HepG2 (cell line): ENCODE results near the gene DYNC1LI2. TPM values are rescaled to one million over a fixed set of nuclear protein-coding genes. Genes with fewer than 3 reads are reported as not detected.
A peak's percentile ranks its signal among the peaks of the same experiment; 100 is the strongest.

Experiments used
- ARHGAP35 ChIP-seq: sonication (generic); formaldehyde crosslinking; IDR thresholded peaks from 2 replicates; pipeline ENCODE4 v1.9.0; 2022; ENCODE audit warnings: mild to moderate bottlenecking, inconsistent platforms, moderate library complexity, missing genetic modification reagents, borderline replicate concordance
- ATF1 ChIP-seq: IDR thresholded peaks from 2 replicates; pipeline ENCODE4 v1.6.1; 2016; ENCODE audit warnings: mild to moderate bottlenecking, control low read depth
- ATF7 ChIP-seq, 2 experiments: fragments of 450-650 bp in 1 of 2; sonication (generic) in 1 of 2; formaldehyde crosslinking in 1 of 2; IDR thresholded peaks; 2 replicates each; pipeline versions ENCODE4 v1.4.0 to v1.6.1; 2016 to 2020; ENCODE audit warnings: antibody characterized with exemption in 1 of 2, mild to moderate bottlenecking in 1 of 2, missing genetic modification reagents in 1 of 2
- RFX1 ChIP-seq: fragments of 450-650 bp; IDR thresholded peaks from 2 replicates; pipeline ENCODE4 v1.6.1; 2017
- SMAD1 ChIP-seq: sonication (generic); formaldehyde crosslinking; IDR thresholded peaks from 2 replicates; pipeline ENCODE4 v1.4.0; 2020; ENCODE audit warnings: missing genetic modification reagents, low read depth, mild to moderate bottlenecking, borderline replicate concordance
- SP140L ChIP-seq: sonication (generic); formaldehyde crosslinking; IDR thresholded peaks from 2 replicates; pipeline ENCODE4 v1.4.0; 2020; ENCODE audit warnings: missing genetic modification reagents, borderline replicate concordance
- SYNCRIP ChIP-seq: fragments of 200-400 bp; formaldehyde crosslinking; IDR thresholded peaks from 2 replicates; pipeline ENCODE4 v1.6.1; 2018; ENCODE audit warnings: mild to moderate bottlenecking, low read depth, low read length; ENCODE audit not compliant: insufficient read depth
- ZNF329 ChIP-seq: sonication (generic); formaldehyde crosslinking; IDR thresholded peaks from 2 replicates; pipeline ENCODE4 v1.9.0; 2021; ENCODE audit warnings: low read depth, mild to moderate bottlenecking, missing genetic modification reagents
- ZNF788 ChIP-seq: sonication (generic); formaldehyde crosslinking; IDR thresholded peaks from 2 replicates; pipeline ENCODE4 v1.5.0; 2020; ENCODE audit warnings: mild to moderate bottlenecking, missing genetic modification reagents, borderline replicate concordance
- polyA plus RNA-seq, 8 experiments: library from polyadenylated mRNA; depleted of rRNA in 3 of 8; stranded (reverse) in 7 of 8; unstranded in 1 of 8; fragments of >200 nt; fragmentation: Illumina TruSeq in 4 of 8; extraction: Trizol in 4 of 8; gene quantifications; 2 replicates each; pipeline versions ENCODE4 v1.2.1 to v1.2.3, GENCODE V29; 2011 to 2016; ENCODE audit warnings: low read depth in 4 of 8, missing spikeins in 1 of 8, mixed read lengths in 1 of 8; ENCODE audit not compliant: insufficient read depth in 1 of 8
- total RNA-seq, 5 experiments: library from RNA; depleted of rRNA; stranded (reverse); fragments of >200 nt; fragmentation: Illumina TruSeq; extraction: Trizol; gene quantifications; 2 replicates each; pipeline ENCODE4 v1.2.3, GENCODE V29; 2016; ENCODE audit warnings: low read depth in 1 of 5
- TF ChIP-seq, protein P1 (sequence below): sonication (generic); formaldehyde crosslinking; IDR thresholded peaks from 2 replicates; pipeline ENCODE4 v1.5.0; 2020; ENCODE audit warnings: mild to moderate bottlenecking, missing genetic modification reagents, borderline replicate concordance
- TF ChIP-seq, protein P2 (sequence below): sonication (generic); formaldehyde crosslinking; IDR thresholded peaks from 2 replicates; pipeline ENCODE4 v1.5.0; 2020; ENCODE audit warnings: mild to moderate bottlenecking, missing genetic modification reagents
- TF ChIP-seq, protein P3 (sequence below): sonication (generic); formaldehyde crosslinking; IDR thresholded peaks from 2 replicates; pipeline ENCODE4 v1.9.0; 2021; ENCODE audit warnings: missing genetic modification reagents, borderline replicate concordance
- TF ChIP-seq, protein P4 (sequence below): sonication (generic); formaldehyde crosslinking; IDR thresholded peaks from 2 replicates; pipeline ENCODE4 v1.4.0; 2020; ENCODE audit warnings: mild to moderate bottlenecking, missing genetic modification reagents

DYNC1LI2 gene
- total and polyA plus RNA-seq, 2 of the 13 experiments (the other 11 are each of a cell fraction or from before 2014, with no cell fraction given) = 65.5 to 135 TPM

- TF ChIP-seq, protein P1, sequence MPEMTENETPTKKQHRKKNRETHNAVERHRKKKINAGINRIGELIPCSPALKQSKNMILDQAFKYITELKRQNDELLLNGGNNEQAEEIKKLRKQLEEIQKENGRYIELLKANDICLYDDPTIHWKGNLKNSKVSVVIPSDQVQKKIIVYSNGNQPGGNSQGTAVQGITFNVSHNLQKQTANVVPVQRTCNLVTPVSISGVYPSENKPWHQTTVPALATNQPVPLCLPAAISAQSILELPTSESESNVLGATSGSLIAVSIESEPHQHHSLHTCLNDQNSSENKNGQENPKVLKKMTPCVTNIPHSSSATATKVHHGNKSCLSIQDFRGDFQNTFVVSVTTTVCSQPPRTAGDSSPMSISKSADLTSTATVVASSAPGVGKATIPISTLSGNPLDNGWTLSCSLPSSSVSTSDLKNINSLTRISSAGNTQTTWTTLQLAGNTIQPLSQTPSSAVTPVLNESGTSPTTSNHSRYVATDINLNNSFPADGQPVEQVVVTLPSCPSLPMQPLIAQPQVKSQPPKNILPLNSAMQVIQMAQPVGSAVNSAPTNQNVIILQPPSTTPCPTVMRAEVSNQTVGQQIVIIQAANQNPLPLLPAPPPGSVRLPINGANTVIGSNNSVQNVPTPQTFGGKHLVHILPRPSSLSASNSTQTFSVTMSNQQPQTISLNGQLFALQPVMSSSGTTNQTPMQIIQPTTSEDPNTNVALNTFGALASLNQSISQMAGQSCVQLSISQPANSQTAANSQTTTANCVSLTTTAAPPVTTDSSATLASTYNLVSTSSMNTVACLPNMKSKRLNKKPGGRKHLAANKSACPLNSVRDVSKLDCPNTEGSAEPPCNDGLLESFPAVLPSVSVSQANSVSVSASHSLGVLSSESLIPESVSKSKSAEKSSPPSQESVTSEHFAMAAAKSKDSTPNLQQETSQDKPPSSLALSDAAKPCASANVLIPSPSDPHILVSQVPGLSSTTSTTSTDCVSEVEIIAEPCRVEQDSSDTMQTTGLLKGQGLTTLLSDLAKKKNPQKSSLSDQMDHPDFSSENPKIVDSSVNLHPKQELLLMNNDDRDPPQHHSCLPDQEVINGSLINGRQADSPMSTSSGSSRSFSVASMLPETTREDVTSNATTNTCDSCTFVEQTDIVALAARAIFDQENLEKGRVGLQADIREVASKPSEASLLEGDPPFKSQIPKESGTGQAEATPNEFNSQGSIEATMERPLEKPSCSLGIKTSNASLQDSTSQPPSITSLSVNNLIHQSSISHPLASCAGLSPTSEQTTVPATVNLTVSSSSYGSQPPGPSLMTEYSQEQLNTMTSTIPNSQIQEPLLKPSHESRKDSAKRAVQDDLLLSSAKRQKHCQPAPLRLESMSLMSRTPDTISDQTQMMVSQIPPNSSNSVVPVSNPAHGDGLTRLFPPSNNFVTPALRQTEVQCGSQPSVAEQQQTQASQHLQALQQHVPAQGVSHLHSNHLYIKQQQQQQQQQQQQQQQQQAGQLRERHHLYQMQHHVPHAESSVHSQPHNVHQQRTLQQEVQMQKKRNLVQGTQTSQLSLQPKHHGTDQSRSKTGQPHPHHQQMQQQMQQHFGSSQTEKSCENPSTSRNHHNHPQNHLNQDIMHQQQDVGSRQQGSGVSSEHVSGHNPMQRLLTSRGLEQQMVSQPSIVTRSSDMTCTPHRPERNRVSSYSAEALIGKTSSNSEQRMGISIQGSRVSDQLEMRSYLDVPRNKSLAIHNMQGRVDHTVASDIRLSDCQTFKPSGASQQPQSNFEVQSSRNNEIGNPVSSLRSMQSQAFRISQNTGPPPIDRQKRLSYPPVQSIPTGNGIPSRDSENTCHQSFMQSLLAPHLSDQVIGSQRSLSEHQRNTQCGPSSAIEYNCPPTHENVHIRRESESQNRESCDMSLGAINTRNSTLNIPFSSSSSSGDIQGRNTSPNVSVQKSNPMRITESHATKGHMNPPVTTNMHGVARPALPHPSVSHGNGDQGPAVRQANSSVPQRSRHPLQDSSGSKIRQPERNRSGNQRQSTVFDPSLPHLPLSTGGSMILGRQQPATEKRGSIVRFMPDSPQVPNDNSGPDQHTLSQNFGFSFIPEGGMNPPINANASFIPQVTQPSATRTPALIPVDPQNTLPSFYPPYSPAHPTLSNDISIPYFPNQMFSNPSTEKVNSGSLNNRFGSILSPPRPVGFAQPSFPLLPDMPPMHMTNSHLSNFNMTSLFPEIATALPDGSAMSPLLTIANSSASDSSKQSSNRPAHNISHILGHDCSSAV (CRISPR knock-in tag) = no peak
- TF ChIP-seq ARHGAP35 (peak; percentile 36; the same call in 1 of the 2 replicates), SP140L (CRISPR knock-in tag) (no peak), SMAD1 (CRISPR knock-in tag) (0 out of 2 replicates have a peak, but pooled peaks have one; percentile 12), ZNF788 (CRISPR knock-in tag) (0 out of 2 replicates have a peak, but pooled peaks have one; percentile 49), ATF1 (CRISPR knock-in tag) (no peak), ATF7 (IDR thresholded peaks at IDR 0.05) (no peak), ATF7 (CRISPR knock-in tag; IDR thresholded peaks at IDR 0.05) (peak; percentile 26; the same call in 1 of the 2 replicates), SYNCRIP (no peak), RFX1 (no peak), ZNF329 (CRISPR knock-in tag) (no peak; the same call in 1 of the 2 replicates)
- TF ChIP-seq, protein P2, sequence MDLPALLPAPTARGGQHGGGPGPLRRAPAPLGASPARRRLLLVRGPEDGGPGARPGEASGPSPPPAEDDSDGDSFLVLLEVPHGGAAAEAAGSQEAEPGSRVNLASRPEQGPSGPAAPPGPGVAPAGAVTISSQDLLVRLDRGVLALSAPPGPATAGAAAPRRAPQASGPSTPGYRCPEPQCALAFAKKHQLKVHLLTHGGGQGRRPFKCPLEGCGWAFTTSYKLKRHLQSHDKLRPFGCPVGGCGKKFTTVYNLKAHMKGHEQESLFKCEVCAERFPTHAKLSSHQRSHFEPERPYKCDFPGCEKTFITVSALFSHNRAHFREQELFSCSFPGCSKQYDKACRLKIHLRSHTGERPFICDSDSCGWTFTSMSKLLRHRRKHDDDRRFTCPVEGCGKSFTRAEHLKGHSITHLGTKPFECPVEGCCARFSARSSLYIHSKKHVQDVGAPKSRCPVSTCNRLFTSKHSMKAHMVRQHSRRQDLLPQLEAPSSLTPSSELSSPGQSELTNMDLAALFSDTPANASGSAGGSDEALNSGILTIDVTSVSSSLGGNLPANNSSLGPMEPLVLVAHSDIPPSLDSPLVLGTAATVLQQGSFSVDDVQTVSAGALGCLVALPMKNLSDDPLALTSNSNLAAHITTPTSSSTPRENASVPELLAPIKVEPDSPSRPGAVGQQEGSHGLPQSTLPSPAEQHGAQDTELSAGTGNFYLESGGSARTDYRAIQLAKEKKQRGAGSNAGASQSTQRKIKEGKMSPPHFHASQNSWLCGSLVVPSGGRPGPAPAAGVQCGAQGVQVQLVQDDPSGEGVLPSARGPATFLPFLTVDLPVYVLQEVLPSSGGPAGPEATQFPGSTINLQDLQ (CRISPR knock-in tag) = no peak; the same call in 1 of the 2 replicates
- TF ChIP-seq, protein P3, sequence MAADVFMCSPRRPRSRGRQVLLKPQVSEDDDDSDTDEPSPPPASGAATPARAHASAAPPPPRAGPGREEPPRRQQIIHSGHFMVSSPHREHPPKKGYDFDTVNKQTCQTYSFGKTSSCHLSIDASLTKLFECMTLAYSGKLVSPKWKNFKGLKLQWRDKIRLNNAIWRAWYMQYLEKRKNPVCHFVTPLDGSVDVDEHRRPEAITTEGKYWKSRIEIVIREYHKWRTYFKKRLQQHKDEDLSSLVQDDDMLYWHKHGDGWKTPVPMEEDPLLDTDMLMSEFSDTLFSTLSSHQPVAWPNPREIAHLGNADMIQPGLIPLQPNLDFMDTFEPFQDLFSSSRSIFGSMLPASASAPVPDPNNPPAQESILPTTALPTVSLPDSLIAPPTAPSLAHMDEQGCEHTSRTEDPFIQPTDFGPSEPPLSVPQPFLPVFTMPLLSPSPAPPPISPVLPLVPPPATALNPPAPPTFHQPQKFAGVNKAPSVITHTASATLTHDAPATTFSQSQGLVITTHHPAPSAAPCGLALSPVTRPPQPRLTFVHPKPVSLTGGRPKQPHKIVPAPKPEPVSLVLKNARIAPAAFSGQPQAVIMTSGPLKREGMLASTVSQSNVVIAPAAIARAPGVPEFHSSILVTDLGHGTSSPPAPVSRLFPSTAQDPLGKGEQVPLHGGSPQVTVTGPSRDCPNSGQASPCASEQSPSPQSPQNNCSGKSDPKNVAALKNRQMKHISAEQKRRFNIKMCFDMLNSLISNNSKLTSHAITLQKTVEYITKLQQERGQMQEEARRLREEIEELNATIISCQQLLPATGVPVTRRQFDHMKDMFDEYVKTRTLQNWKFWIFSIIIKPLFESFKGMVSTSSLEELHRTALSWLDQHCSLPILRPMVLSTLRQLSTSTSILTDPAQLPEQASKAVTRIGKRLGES = no peak
- TF ChIP-seq, protein P4, sequence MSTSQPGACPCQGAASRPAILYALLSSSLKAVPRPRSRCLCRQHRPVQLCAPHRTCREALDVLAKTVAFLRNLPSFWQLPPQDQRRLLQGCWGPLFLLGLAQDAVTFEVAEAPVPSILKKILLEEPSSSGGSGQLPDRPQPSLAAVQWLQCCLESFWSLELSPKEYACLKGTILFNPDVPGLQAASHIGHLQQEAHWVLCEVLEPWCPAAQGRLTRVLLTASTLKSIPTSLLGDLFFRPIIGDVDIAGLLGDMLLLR (CRISPR knock-in tag) = no peak
Observed at GRCh38 chr16:66751303-66751991, at the start of gene DYNC1LI2 (continued).
